ENCODE results near the gene PMPCA.

PMPCA gene

DNA sequence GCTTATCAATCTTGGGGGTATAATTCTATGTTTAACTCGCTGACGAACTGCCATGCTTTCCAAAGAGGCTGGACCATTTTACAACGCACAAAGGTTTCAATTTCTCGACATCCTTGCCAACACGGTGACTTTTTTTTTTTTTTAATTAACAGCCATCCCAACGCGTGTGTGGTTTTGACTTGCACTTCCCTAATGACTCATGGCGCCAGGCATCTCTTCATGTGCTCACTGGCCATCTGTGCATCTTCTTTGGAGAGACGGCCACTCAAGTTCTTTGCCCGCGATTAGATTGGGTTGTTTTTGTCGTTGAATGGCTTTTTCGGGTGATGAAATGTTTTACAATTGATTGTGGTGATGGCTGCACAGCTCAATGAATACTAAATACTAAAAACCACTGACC is 24.4 kb upstream of the PMPCA start:
- TF ChIP-seq RAD21 (IDR thresholded peaks at IDR 0.05; ENCODE audit: low read depth) (no peak), EGR1 (IDR thresholded peaks at IDR 0.05) (no peak), NFIC (IDR thresholded peaks at IDR 0.05) (no peak), ZBTB7A (IDR thresholded peaks at IDR 0.05; ENCODE audit: low read depth) (no peak), TCF12 (IDR thresholded peaks at IDR 0.05; ENCODE audit: low read depth) (no peak), CEBPB (IDR thresholded peaks at IDR 0.05) (no peak), EP300 (IDR thresholded peaks at IDR 0.05; ENCODE audit: borderline replicate concordance) (no peak), CREB1 (IDR thresholded peaks at IDR 0.05; ENCODE audit: low read depth) (no peak), FOXM1 (IDR thresholded peaks at IDR 0.05; ENCODE audit: borderline replicate concordance, low read depth) (no peak)

DNA sequence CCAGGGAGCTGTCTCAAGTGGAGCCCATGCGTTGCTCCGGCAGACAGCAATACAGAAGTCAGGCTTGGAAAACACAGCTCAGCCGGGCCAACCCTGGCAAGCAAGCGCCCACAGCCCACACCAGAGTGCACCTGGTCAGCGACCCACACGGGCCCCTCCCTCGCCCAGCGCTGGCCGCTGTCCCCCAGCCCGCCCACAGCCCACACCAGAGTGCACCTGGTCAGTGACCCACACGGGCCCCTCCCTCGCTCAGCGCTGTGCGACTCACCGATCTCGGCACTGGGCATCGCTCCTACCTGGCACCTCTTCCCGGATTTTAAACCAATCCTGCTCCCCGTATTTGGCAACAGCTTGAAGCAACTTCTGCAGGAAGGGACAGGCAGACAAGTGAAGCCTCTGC is 23.2 kb upstream of the PMPCA start:
- TF ChIP-seq FOXM1 (IDR thresholded peaks at IDR 0.05; ENCODE audit: borderline replicate concordance, low read depth) (no peak), TCF12 (IDR thresholded peaks at IDR 0.05; ENCODE audit: low read depth) (no peak), EP300 (IDR thresholded peaks at IDR 0.05; ENCODE audit: borderline replicate concordance) (no peak), REST (IDR thresholded peaks at IDR 0.05; ENCODE audit: low read depth) (no peak), TAF1 (IDR thresholded peaks at IDR 0.05; ENCODE audit: low read depth) (no peak), NFIC (IDR thresholded peaks at IDR 0.05) (no peak), YY1 (IDR thresholded peaks at IDR 0.05; ENCODE audit: low read depth) (no peak), ZBTB7A (IDR thresholded peaks at IDR 0.05; ENCODE audit: low read depth) (no peak), EGR1 (IDR thresholded peaks at IDR 0.05) (no peak), MAX (IDR thresholded peaks at IDR 0.05) (no peak)
- TF ChIP-seq, protein P1, sequence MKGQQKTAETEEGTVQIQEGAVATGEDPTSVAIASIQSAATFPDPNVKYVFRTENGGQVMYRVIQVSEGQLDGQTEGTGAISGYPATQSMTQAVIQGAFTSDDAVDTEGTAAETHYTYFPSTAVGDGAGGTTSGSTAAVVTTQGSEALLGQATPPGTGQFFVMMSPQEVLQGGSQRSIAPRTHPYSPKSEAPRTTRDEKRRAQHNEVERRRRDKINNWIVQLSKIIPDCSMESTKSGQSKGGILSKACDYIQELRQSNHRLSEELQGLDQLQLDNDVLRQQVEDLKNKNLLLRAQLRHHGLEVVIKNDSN (IDR thresholded peaks at IDR 0.05): no peak

DNA sequence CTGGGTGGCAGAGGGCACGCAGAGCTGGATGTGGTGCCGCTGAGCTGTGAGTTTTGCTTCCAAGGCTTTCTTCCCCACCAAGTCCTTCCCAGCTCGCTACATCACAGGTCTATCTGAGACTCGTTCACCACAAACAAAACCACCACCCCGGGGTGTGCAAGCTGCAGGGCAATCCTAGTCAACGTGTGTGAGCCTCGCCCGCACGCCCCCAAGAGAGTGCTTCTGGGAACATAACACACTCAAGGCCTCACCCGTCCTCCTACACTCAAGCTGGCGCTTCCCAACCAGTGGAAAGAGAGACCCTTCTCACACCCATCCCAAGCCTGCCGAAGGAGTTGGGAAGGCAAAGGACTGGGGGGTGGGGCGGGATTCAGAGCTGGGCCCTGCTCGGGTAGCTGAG is 21.1 kb upstream of the PMPCA start:
- no peak for TF ChIP-seq RAD21 (IDR thresholded peaks at IDR 0.05; ENCODE audit: low read depth)
- TF ChIP-seq EGR1 (IDR thresholded peaks at IDR 0.05): no peak
- TF ChIP-seq CREB1 (IDR thresholded peaks at IDR 0.05; ENCODE audit: low read depth): no peak
- no peak for TF ChIP-seq REST (IDR thresholded peaks at IDR 0.05; ENCODE audit: low read depth)
- no peak for TF ChIP-seq NFIC (IDR thresholded peaks at IDR 0.05)
- no peak for TF ChIP-seq FOXM1 (IDR thresholded peaks at IDR 0.05; ENCODE audit: borderline replicate concordance, low read depth)
- TF ChIP-seq YY1 (IDR thresholded peaks at IDR 0.05; ENCODE audit: low read depth): no peak
- no peak for TF ChIP-seq CEBPB (IDR thresholded peaks at IDR 0.05)
- no peak for TF ChIP-seq TCF12 (IDR thresholded peaks at IDR 0.05; ENCODE audit: low read depth)
- TF ChIP-seq TEAD4 (IDR thresholded peaks at IDR 0.05): no peak
- no peak for TF ChIP-seq ZBTB7A (IDR thresholded peaks at IDR 0.05; ENCODE audit: low read depth)
- no peak for TF ChIP-seq TAF1 (IDR thresholded peaks at IDR 0.05; ENCODE audit: low read depth)
- no peak for TF ChIP-seq MAX (IDR thresholded peaks at IDR 0.05)
- TF ChIP-seq EP300 (IDR thresholded peaks at IDR 0.05; ENCODE audit: borderline replicate concordance): no peak
- TF ChIP-seq, protein P1 (IDR thresholded peaks at IDR 0.05): no peak

DNA sequence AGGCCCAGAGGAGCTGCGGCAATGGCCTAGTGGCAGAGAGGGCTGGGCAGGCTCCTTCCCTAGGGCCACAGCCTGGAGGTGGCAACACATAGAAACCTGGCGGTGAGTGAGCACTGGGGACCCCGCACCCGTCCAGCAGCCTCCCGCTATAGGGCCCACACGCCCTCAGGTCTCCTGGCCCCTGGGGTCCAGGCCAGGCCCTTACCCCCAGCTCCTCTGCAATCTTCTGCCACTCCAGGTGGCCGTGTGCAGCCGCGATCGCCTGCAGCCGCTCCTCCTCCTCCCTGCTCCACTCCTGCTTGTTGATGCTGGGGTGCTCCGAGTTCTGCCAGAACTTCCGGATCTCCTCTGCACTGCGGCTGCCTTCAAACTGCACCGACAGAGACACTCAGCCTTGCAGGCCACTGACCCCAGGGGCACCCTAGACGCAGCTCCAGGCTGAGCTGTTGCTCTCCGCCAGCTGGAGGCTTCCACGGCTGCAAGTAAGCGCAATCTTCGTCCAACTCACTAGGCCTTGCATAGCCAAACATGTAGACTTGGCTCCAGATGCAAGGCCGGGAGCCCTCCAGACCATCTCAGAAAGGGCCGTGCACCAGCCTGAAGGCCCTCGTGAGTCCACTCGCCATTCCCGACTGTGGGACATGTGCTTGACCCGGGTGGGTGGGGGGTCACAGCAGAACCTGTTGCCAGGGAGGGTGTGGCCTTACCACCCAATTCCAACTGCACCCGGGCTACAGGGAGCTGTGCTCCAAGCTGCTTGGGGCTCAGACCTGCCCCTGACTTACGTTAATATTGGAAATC is 18.5 kb upstream of the PMPCA start:
- TF ChIP-seq FOXM1 (IDR thresholded peaks at IDR 0.05; ENCODE audit: borderline replicate concordance, low read depth) (no peak), TAF1 (IDR thresholded peaks at IDR 0.05; ENCODE audit: low read depth) (no peak), EP300 (IDR thresholded peaks at IDR 0.05; ENCODE audit: borderline replicate concordance) (no peak), YY1 (IDR thresholded peaks at IDR 0.05; ENCODE audit: low read depth) (no peak), REST (IDR thresholded peaks at IDR 0.05; ENCODE audit: low read depth) (no peak)

Measured in Ishikawa (cell line).